HG03196 (cell line): ENCODE data around the gene CCL27.
A peak's percentile ranks its signal among the peaks of the same experiment; 100 is the strongest.

Source experiments
- ATAC-seq: cut with Tn5 transposase; IDR thresholded peaks from one replicate; pipeline ENCODE4 v1.9.1; 2021; ENCODE audit not compliant: unreplicated experiment

CCL27 gene

GRCh38 chr9:34628656-34629490, 33.6 kb downstream of the CCL27 start, which contains the start of gene ARID3C:
Gene ARID3C (minus strand): TSS chr9:34629066. CDS start chr9:34628014, 1,052 bp downstream.
- no peak for ATAC-seq

DNA sequence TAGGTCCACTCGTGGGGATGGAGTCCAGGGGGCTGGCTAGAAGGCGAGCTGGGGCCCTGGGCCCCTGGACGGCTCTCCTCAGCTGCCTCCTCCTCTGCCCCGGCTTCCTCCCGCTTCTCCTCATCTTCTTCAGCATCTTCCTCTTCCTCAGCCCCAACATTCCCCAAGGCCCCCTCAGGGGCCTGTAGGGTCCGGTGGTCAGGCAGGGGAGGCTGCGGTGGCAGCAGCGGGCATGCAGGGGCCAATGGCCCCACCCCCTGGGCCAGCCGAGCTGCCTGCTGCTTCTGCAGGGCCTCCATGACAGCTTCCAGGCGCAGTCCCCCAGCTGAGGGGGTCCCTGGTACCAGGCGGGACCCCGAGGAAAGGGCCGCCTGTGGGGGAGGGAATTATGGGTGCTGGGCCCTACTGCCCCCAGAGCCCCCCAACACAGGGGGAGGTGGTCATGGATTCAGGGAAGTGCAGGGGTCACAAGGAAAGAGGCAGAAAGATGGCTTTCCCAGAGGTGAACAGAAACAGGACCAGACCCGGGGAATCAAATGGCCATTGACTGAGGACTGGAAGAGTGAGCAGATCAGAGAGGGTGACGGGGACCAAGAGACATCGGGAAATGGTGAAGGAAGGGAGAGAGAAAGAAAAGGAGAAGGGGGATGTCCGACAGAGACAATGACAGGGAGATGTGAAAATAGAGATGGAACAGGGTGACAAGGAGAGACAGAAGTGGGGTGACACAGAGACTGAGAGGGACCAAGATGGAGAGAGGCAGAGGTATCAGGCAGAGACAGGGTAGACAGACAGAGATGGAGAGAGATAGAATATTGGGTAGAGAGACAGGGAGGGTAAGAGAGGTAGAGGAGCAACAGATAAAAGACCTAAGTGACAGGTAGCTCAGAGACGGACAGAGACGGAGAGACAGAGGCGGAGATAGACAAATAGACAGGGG, 34.5 kb downstream of the CCL27 start:
- ATAC-seq: no peak

DNA sequence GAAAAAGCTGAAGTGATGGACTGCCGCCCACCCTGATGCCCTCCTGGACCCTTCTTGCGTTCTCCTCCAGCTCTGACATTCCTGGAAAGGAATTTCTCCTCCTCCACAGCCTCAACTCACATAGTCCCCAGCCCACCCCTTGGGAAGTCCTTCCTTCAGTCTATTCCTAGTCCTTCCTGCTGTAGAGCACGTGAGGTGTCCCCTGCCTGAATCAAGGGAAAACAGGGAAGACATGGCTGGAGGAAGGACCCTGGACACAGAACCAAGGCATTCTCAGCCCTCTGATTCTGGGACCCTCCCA, 37.3 kb downstream of the CCL27 start:
- ATAC-seq: no peak

- ATAC-seq: no peak
Measured at GRCh38 chr9:34624475-34625185, 37.8 kb downstream of the CCL27 start.

DNA sequence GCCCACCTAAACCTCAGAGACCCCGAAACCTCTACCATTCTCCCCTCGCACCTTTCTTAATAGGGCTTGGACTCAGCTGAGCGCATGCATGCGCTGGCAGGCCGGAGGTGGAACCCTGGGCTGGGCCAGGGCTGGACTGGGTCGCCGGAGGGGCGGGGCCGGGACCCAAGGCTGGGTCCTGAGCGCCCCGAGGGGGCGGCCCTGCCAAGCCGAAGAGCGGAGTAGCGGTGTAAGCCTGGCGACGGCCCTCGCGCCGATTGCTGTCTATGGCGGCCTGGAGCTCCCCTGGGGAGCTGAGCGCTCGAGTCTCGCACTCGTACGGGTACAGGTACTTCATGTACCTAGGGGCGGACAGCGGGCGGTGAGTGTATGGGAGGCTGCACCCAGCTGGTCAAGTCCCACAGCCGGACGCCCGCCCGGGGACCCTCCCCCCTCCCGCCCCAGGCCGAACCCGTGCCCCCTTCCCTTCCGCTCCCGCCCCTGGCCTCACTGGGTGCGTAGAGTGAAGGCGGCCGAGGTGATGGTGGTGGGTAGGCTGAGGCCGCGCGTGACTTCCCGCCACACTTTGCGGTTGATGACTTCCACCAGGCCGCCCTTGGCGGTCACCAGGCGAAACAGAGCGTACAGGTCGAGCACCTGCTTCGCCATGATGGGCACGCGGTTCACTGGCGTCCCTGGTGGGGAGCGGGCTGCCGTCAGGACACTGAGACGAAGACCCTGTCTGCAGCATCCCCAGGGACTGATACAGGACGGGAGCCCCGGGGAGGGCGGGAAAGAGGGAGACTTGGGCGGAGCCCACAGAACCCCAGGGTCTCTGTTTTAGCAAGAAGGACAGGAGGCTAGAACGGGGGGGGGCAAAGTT, 38.9 kb downstream of the CCL27 start:
- no peak for ATAC-seq

- ATAC-seq: peak; percentile 97
Measured at GRCh38 chr9:34620061-34620994, 42.1 kb downstream of the CCL27 start, which contains the start of gene DCTN3. Gene DCTN3 (minus strand): TSS chr9:34620495. CDS start chr9:34620464, 31 bp downstream.

GRCh38 chr9:34615132-34615531, 47.3 kb downstream of the CCL27 start:
- ATAC-seq: no peak

GRCh38 chr9:34612788-34613390, 49.6 kb downstream of the CCL27 start:
- ATAC-seq: peak; percentile 42
